ENCODE results near the gene ZNF70. TPM values are rescaled to one million over a fixed set of nuclear protein-coding genes. Genes with fewer than 3 reads are reported as not detected.

Gene ZNF70
- total RNA-seq (2014; rRNA removed; shearing (Covaris generic)), result 1.4 and 1.5 TPM in 2 replicates

- peak; percentile 83 for DNase-seq (ENCODE audit: low spot score)
These were observed at the start of gene ZNF70 for GRCh38 chr22:23750714-23751440. Gene ZNF70, minus strand, starts transcription at chr22:23751112. Its CDS starts 5,972 bp downstream, at chr22:23745140.

GRCh38 chr22:23796461-23796860 is 45.5 kb upstream of the ZNF70 start:
- no peak for DNase-seq (ENCODE audit: low spot score)

- no peak for DNase-seq (ENCODE audit: low spot score)
These were observed 42.4 kb upstream of the ZNF70 start for GRCh38 chr22:23793326-23793725.

GRCh38 chr22:23791738-23792645 is 41.1 kb upstream of the ZNF70 start:
- DNase-seq (ENCODE audit: low spot score), result no peak

- DNase-seq (ENCODE audit: low spot score), result no peak
These were observed 40.2 kb upstream of the ZNF70 start for GRCh38 chr22:23790819-23791737.

- DNase-seq (ENCODE audit: low spot score), result no peak
These were observed 38.7 kb upstream of the ZNF70 start for GRCh38 chr22:23789638-23790037.

- DNase-seq (ENCODE audit: low spot score), result no peak
These were observed 38.2 kb upstream of the ZNF70 start for GRCh38 chr22:23789121-23789520.

GRCh38 chr22:23787910-23788309 is 37.0 kb upstream of the ZNF70 start:
- no peak for DNase-seq (ENCODE audit: low spot score)

- no peak for DNase-seq (ENCODE audit: low spot score)
These were observed 36.6 kb upstream of the ZNF70 start for GRCh38 chr22:23787600-23787896.

GRCh38 chr22:23786752-23787599 is 36.1 kb upstream of the ZNF70 start, which contains the start of gene SMARCB1:
Gene SMARCB1, plus strand, starts transcription at chr22:23786966. Its CDS starts 204 bp downstream, at chr22:23787170.
- DNase-seq (ENCODE audit: low spot score), result peak; percentile 85

GRCh38 chr22:23786261-23786710 is 35.4 kb upstream of the ZNF70 start:
- no peak for DNase-seq (ENCODE audit: low spot score)

- DNase-seq (ENCODE audit: low spot score), result no peak
These were observed 33.4 kb upstream of the ZNF70 start for GRCh38 chr22:23784215-23784732.

- no peak for DNase-seq (ENCODE audit: low spot score)
These were observed 32.6 kb upstream of the ZNF70 start for GRCh38 chr22:23783265-23784150.

GRCh38 chr22:23782703-23783102 is 31.8 kb upstream of the ZNF70 start:
- no peak for DNase-seq (ENCODE audit: low spot score)

- DNase-seq (ENCODE audit: low spot score), result no peak
These were observed 31.3 kb upstream of the ZNF70 start for GRCh38 chr22:23782252-23782651.

- DNase-seq (ENCODE audit: low spot score), result no peak
These were observed 30.7 kb upstream of the ZNF70 start for GRCh38 chr22:23781511-23782183.

GRCh38 chr22:23781065-23781464 is 30.2 kb upstream of the ZNF70 start:
- no peak for DNase-seq (ENCODE audit: low spot score)

- DNase-seq (ENCODE audit: low spot score), result no peak
These were observed 29.3 kb upstream of the ZNF70 start for GRCh38 chr22:23780146-23780748.

Data from HT-29 (cell line).